H1 (cell line): ENCODE measurements around the gene DDX51. TPM values are rescaled to one million over a fixed set of nuclear protein-coding genes. Genes with fewer than 3 reads are reported as not detected.

Experiments
- CTCF ChIA-PET: fragments of 300-600 bp; sonication (Branson Sonifier 250); formaldehyde crosslinking; loops from one replicate; lab custom pipeline; 2021; ENCODE audit not compliant: partially characterized antibody; lab: Charles Lee
- POLR2A ChIA-PET: fragments of 300-600 bp; sonication (Branson Sonifier 250); formaldehyde crosslinking; loops from one replicate; lab custom pipeline; 2021; ENCODE audit warnings: inconsistent platforms; ENCODE audit not compliant: partially characterized antibody; lab: Charles Lee
- DNase-seq, 2 experiments: peaks; one replicate each; pipeline versions ENCODE4 v3.0.0 to v3.0.0-alpha.2; 2010 to 2022; ENCODE audit warnings: low spot score in 2 of 2, low read depth in 1 of 2, mixed read lengths in 1 of 2
- FAIRE-seq: peaks from 2 replicates; lab custom pipeline; 2011; peaks lifted over from hg19 to GRCh38; lab: Jason Lieb, UNC
- H2AFZ ChIP-seq: 2 replicates; pipeline ENCODE4 v1.8.1; 2012; ENCODE audit warnings: low read length, inconsistent platforms
- H2AK5ac ChIP-seq: 2 replicates; pipeline ENCODE4 v1.6.1; 2013; ENCODE audit warnings: low read depth, low read length
- H2BK120ac ChIP-seq: replicated peaks from 2 replicates; pipeline ENCODE3; 2013; ENCODE audit warnings: low read depth, low read length, inconsistent platforms
- H2BK12ac ChIP-seq: 2 replicates; pipeline ENCODE4 v1.6.1; 2013; ENCODE audit warnings: low read depth, low read length
- H2BK15ac ChIP-seq: 2 replicates; pipeline ENCODE4 v1.6.1; 2013; ENCODE audit warnings: low read length
- H2BK20ac ChIP-seq: 2 replicates; pipeline ENCODE4 v1.6.1; 2013; ENCODE audit warnings: low read length
- H2BK5ac ChIP-seq: 2 replicates; pipeline ENCODE4 v1.6.1; 2013; ENCODE audit warnings: low read depth, low read length
- H3K14ac ChIP-seq: 2 replicates; pipeline ENCODE4 v1.6.1; 2013; ENCODE audit warnings: inconsistent platforms; ENCODE audit not compliant: insufficient read length
- H3K18ac ChIP-seq: 2 replicates; pipeline ENCODE4 v1.6.1; 2013; ENCODE audit warnings: low read length; ENCODE audit errors: extremely low read depth
- H3K23ac ChIP-seq: 2 replicates; pipeline ENCODE4 v1.6.1; 2013; ENCODE audit warnings: inconsistent platforms; ENCODE audit not compliant: insufficient read length
- H3K23me2 ChIP-seq: 2 replicates; pipeline ENCODE4 v1.6.1; 2013; ENCODE audit warnings: low read depth, low read length
- H3K27ac ChIP-seq: 2 replicates; pipeline ENCODE4 v1.6.1; 2011; ENCODE audit warnings: low read depth, low read length, inconsistent platforms
- H3K27me3 ChIP-seq, 4 experiments: replicated peaks in 1 of 4; 1 replicate in 1 of 4; 2 replicates in 3 of 4; pipeline versions ENCODE4 v1.6.1 to v1.8.1; 2011 to 2013; ENCODE audit warnings: low read length in 3 of 4, mild to moderate bottlenecking in 3 of 4, inconsistent platforms in 2 of 4, mixed read lengths in 2 of 4, moderate library complexity in 1 of 4; ENCODE audit not compliant: control insufficient read depth in 3 of 4, insufficient read depth in 3 of 4; ENCODE audit errors: extremely low read depth in 1 of 4
- H3K36me3 ChIP-seq, 4 experiments: 2 replicates each; pipeline versions ENCODE4 v1.6.1 to v1.8.1; 2011 to 2013; ENCODE audit warnings: mild to moderate bottlenecking in 4 of 4, low read length in 3 of 4, moderate library complexity in 2 of 4, control low read depth in 1 of 4, inconsistent platforms in 1 of 4; ENCODE audit not compliant: insufficient read depth in 4 of 4, control insufficient read depth in 2 of 4
- H3K4ac ChIP-seq: replicated peaks from 2 replicates; pipeline ENCODE3; 2013; ENCODE audit warnings: low read length, low read depth, mixed read lengths, inconsistent platforms; ENCODE audit not compliant: insufficient read length
- H3K4me1 ChIP-seq, 4 experiments: replicated peaks in 1 of 4; 1 replicate in 1 of 4; 2 replicates in 3 of 4; pipeline versions ENCODE4 v1.6.1 to v1.8.1; 2011 to 2013; ENCODE audit warnings: low read length in 3 of 4, inconsistent platforms in 2 of 4, mixed read lengths in 1 of 4; ENCODE audit not compliant: insufficient read depth in 4 of 4, control insufficient read depth in 3 of 4
- H3K4me2 ChIP-seq, 2 experiments: 2 replicates each; pipeline versions ENCODE4 v1.6.1 to v1.8.1; 2011 to 2013; ENCODE audit warnings: low read depth in 2 of 2, low read length in 2 of 2, control low read depth in 1 of 2, inconsistent platforms in 1 of 2, mild to moderate bottlenecking in 1 of 2; ENCODE audit not compliant: insufficient read depth in 1 of 2
- H3K4me3 ChIP-seq, 4 experiments: fragments of 200-600, 300-600 bp in 1 of 4; sonication (generic), shearing (Covaris generic), sonication (Bioruptor Twin) in 1 of 4; 2 replicates each; pipeline versions ENCODE4 v1.5.1 to v1.8.1; 2011 to 2016; ENCODE audit warnings: low read length in 4 of 4, low read depth in 3 of 4, control low read depth in 2 of 4, inconsistent platforms in 2 of 4, mild to moderate bottlenecking in 2 of 4, mixed read lengths in 1 of 4, moderate library complexity in 1 of 4; ENCODE audit not compliant: insufficient read depth in 2 of 4; ENCODE audit errors: extremely low read depth in 1 of 4
- H3K56ac ChIP-seq: replicated peaks from 2 replicates; pipeline ENCODE3; 2013; ENCODE audit warnings: low read depth, mild to moderate bottlenecking, mixed read lengths, low read length, inconsistent platforms; ENCODE audit not compliant: insufficient read length
- H3K79me1 ChIP-seq: 2 replicates; pipeline ENCODE4 v1.6.1; 2013; ENCODE audit warnings: low read depth, low read length, control low read depth
- H3K79me2 ChIP-seq, 2 experiments: 2 replicates each; pipeline versions ENCODE4 v1.6.1 to v1.8.1; 2012 to 2013; ENCODE audit warnings: low read length in 2 of 2, mild to moderate bottlenecking in 2 of 2, inconsistent platforms in 1 of 2; ENCODE audit not compliant: insufficient read depth in 2 of 2, control insufficient read depth in 1 of 2
- H3K9ac ChIP-seq, 4 experiments: replicated peaks in 1 of 4; 1 replicate in 1 of 4; 2 replicates in 3 of 4; pipeline versions ENCODE4 v1.6.1 to v1.8.1; 2011 to 2013; ENCODE audit warnings: low read depth in 3 of 4, low read length in 3 of 4, control low read depth in 2 of 4, mild to moderate bottlenecking in 2 of 4, moderate library complexity in 2 of 4, inconsistent platforms in 1 of 4; ENCODE audit errors: extremely low read depth in 1 of 4
- H3K9me3 ChIP-seq, 2 experiments: 2 replicates each; pipeline versions ENCODE4 v1.6.1 to v1.8.1; 2012 to 2013; ENCODE audit warnings: mild to moderate bottlenecking in 2 of 2, moderate library complexity in 2 of 2, control low read depth in 1 of 2, inconsistent platforms in 1 of 2, low read depth in 1 of 2, low read length in 1 of 2, mixed read lengths in 1 of 2; ENCODE audit not compliant: insufficient read depth in 2 of 2
- H4K20me1 ChIP-seq, 2 experiments: replicated peaks in 1 of 2; 2 replicates each; pipeline versions ENCODE3 to v1.8.1; 2011 to 2013; ENCODE audit warnings: inconsistent platforms in 2 of 2, low read length in 2 of 2, mild to moderate bottlenecking in 1 of 2; ENCODE audit not compliant: insufficient read depth in 2 of 2, control insufficient read depth in 1 of 2
- H4K5ac ChIP-seq: 2 replicates; pipeline ENCODE4 v1.6.1; 2013; ENCODE audit warnings: low read length, low read depth, mixed read lengths, inconsistent platforms; ENCODE audit not compliant: insufficient read length
- H4K8ac ChIP-seq: 2 replicates; pipeline ENCODE4 v1.8.0; 2013; ENCODE audit warnings: mild to moderate bottlenecking, moderate library complexity, low read length, inconsistent platforms; ENCODE audit not compliant: insufficient read depth; ENCODE audit errors: extremely low read depth
- H4K91ac ChIP-seq: replicated peaks from 2 replicates; pipeline ENCODE3; 2013; ENCODE audit warnings: low read length, mixed read lengths, inconsistent platforms; ENCODE audit not compliant: insufficient read length
- CHD2 ChIP-seq: IDR thresholded peaks from 2 replicates; pipeline ENCODE4 v1.6.1; 2012; ENCODE audit warnings: low read length, improper control_type of control experiment
- HDAC2 ChIP-seq, 2 experiments: fragments of 300-600 bp in 1 of 2; sonication (generic) in 1 of 2; IDR thresholded peaks; 2 replicates each; pipeline ENCODE4 v1.6.1; 2011 to 2012; ENCODE audit warnings: low read depth in 2 of 2, low read length in 2 of 2, mild to moderate bottlenecking in 2 of 2, moderate library complexity in 2 of 2, borderline replicate concordance in 1 of 2, inconsistent platforms in 1 of 2
- KDM1A ChIP-seq: fragments of 200-600, 300-600 bp; sonication (generic); IDR thresholded peaks from 2 replicates; pipeline ENCODE4 v1.7.1; 2016; ENCODE audit warnings: mild to moderate bottlenecking, low read length, borderline replicate concordance
- SIN3A ChIP-seq, 2 experiments: IDR thresholded peaks in 1 of 2; conservative IDR thresholded peaks in 1 of 2; 2 replicates each; pipeline ENCODE4 v1.6.1; 2011 to 2012; ENCODE audit warnings: low read length in 2 of 2, improper control_type of control experiment in 1 of 2, low read depth in 1 of 2, mild to moderate bottlenecking in 1 of 2
- WGBS, 2 experiments: shearing (Covaris generic) in 1 of 2; methylation state at CpG; one replicate each; pipeline versions ENCODE4 v1.1.6 to v1.1.7; 2013 to 2015; ENCODE audit warnings: low lambda C conversion rate in 2 of 2, mixed read lengths in 2 of 2, inconsistent platforms in 1 of 2, low coverage in 1 of 2, missing lambda C conversion rate in 1 of 2; ENCODE audit not compliant: insufficient replicate concordance in 2 of 2, insufficient coverage in 1 of 2, insufficient read length in 1 of 2; ENCODE audit errors: extremely low coverage in 1 of 2, missing lambda C conversion rate in 1 of 2; 5-methylcytosine and 5-hydroxymethylcytosine counted together
- polyA plus RNA-seq, 7 experiments: library from polyadenylated mRNA; depleted of rRNA in 3 of 7; stranded (reverse) in 5 of 7; unstranded in 2 of 7; fragments of >200 nt in 5 of 7; fragments of 200-250 nt in 2 of 7; gene quantifications; 1 replicate in 5 of 7; 2 replicates in 1 of 7; 4 replicates in 1 of 7; pipeline versions ENCODE4 v1.2.1 to v1.2.3, GENCODE V29; 2011 to 2013; ENCODE audit warnings: missing spikeins in 2 of 7, mixed read lengths in 2 of 7
- total RNA-seq: library from RNA; stranded (reverse); fragmentation: NEBNext Ultra II Directional; extraction: Animal tissue kit (Norgen Biotek cat#: 25700); gene quantifications from 2 replicates; pipeline ENCODE4 v1.2.1, GENCODE V29; 2021

DDX51 gene
- total and polyA plus RNA-seq, 2 of the 8 experiments (the other 6 are each of a cell fraction or from before 2014, with no cell fraction given), result 11.2 to 24.4 TPM

DNA sequence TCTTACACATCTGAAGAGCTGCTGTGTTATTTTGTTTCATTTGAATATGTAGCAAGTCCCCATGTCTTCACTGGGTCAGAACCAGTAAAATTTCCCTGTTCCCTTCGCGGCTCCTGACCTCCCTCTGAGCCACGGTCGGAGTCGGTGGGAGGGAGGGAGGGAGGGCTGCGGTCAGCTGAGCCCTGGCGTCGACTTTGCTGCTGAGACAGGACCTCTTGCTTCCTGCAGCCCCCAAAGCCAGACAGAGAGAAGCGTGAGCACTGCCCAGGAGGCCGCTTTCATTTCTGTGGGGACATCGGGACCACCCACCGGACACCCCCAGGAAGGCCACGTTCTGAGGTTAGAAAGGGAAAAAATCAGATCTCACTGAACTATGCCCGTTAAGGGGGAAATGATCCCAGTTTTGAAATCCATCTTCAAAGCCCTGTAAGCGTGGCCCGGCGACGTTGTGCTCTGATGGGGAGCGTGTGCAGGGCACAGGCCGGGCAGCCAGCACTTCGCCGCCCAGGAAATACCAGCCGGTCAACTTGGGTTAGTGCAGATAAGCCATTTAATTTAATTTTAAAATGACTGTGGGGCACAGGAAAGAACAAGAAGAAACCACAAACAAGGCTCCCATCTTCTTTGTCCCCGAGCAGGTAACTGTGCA, 42.2 kb upstream of the DDX51 start:
- H2AK5ac ChIP-seq, result no peak overlapping the region
- no peak overlapping the region for H2BK120ac ChIP-seq
- no peak overlapping the region for H3K4me3 ChIP-seq
- H4K5ac ChIP-seq, result no peak overlapping the region
- no peaks in the 10 kb centered on the region for H3K36me3 ChIP-seq
- H2BK15ac ChIP-seq, result no peak overlapping the region
- DNase-seq (no peak), FAIRE-seq (no peak)
- no peaks in the 10 kb centered on the region for H3K79me1 ChIP-seq
- peaks cover 0 to 13% (median 8%) of the 10 kb centered on the region in 4 experiments; a peak in 5 of 7 replicates for H3K4me1 ChIP-seq
- 88% methylated on average over 17 of the region's 24 CpGs; no CpG with 5 or more reads in 1 of the 2 experiments for WGBS, 2 experiments
- H3K79me2 ChIP-seq, result no peaks in the 10 kb centered on the region
- H3K23ac ChIP-seq, result no peak overlapping the region
- no peak overlapping the region for H3K9ac ChIP-seq
- no peak overlapping the region for H4K8ac ChIP-seq
- H3K56ac ChIP-seq, result no peak overlapping the region
- ChIA-PET CTCF (interaction anchor here (1.1 kb wide), 1 partner anchor 188 kb away, joined by 3 read pairs; no protein-coding TSS in a partner anchor), POLR2A (interaction anchor here (0.9 kb wide), 1 partner anchor 9 kb away, joined by 5 read pairs; no protein-coding TSS in a partner anchor)
- H3K18ac ChIP-seq, result no peak overlapping the region
- no peak overlapping the region for H2BK12ac ChIP-seq
- H3K27ac ChIP-seq, result no peak overlapping the region
- no peak overlapping the region for H2BK5ac ChIP-seq
- H4K91ac ChIP-seq, result no peak overlapping the region
- peak overlapping the region in 1 of 2 experiments; percentile 5; a peak in 1 of 4 replicates for H3K4me2 ChIP-seq
- no peak for TF ChIP-seq SIN3A (conservative IDR thresholded peaks at IDR 0.05 in 1 of 2, IDR thresholded peaks at IDR 0.05 in 1 of 2; ENCODE audit: low read depth in 1 of 2, low read length in 2 of 2)
- TF ChIP-seq HDAC2 (IDR thresholded peaks at IDR 0.05; ENCODE audit: borderline replicate concordance in 1 of 2, low read depth in 2 of 2, low read length in 2 of 2), result no peak
- no peak for TF ChIP-seq KDM1A
- TF ChIP-seq CHD2, result no peak
- H3K23me2 ChIP-seq, result peaks cover 7% of the 10 kb centered on the region; the same call in 1 of the 2 replicates
- no peak overlapping the region for H2BK20ac ChIP-seq
- H3K4ac ChIP-seq, result no peak overlapping the region
- H3K27me3 ChIP-seq, result peaks cover 4 to 74% (median 48%) of the 10 kb centered on the region in 4 experiments
- H2AFZ ChIP-seq, result no peak overlapping the region
- peaks cover 0 to 15% of the 10 kb centered on the region in 2 experiments; a peak in 1 of 4 replicates for H3K9me3 ChIP-seq
- peaks cover 0 to 4% of the 10 kb centered on the region in 2 experiments for H4K20me1 ChIP-seq
- H3K14ac ChIP-seq, result no peak overlapping the region
